ENCODE results near the gene CDK17. TPM values are rescaled to one million over a fixed set of nuclear protein-coding genes. Genes with fewer than 3 reads are reported as not detected.

CDK17 gene
- total and polyA plus RNA-seq, 5 donors from 2014 or later, result 21.6 to 120 (median 26.8) TPM

DNA sequence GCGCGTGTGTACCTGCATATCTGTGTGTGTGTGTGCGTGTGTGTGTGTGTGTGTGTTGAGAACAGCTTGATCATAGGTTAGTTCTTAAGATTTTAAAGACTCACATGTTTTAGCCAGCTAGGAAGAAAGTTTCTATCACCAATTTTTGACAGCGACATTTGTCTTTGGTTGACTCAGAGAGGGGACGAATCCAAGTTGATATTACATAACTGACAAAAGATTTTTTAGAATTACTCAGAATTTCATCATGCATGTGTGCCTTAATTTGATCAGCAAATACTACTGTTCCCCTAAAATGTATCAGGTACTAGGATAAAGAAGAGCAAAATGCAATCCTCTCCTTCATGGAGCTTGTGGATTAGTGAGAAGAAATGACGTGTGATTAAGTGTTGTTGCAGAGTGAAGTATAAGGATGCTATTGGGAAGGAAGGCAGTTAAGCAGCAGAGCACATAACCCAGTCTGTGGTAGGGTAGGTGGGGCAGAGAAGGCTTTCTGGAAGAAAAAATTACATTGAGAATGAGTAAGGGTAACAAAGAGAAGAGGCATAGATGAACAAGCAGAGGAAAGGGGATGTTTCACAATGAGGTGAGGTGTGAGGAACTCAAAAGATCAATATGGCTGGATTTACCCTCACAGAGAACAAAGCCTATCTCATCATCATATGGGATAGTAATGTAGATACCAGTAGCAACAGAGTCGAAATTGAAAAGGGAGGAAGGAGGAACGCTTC is 128.6 kb downstream of the CDK17 start:
- DNase-seq, result no peak
- no peaks in the 10 kb centered on the region for H3K4me1 ChIP-seq (ENCODE audit: control insufficient read depth, insufficient read depth, low read length, poor library complexity, severe bottlenecking)
- peaks cover 67% of the 10 kb centered on the region for H3K36me3 ChIP-seq (ENCODE audit: control insufficient read depth, insufficient read depth, low read length)
- H3K4me1 Mint-ChIP-seq, result peaks cover 10 to 37% (median 32%) of the 10 kb centered on the region in 4 donors
- no peak overlapping the region for H3K4me3 ChIP-seq (ENCODE audit: low read depth, low read length)
- H3K27ac ChIP-seq (ENCODE audit: insufficient read depth, low read length, poor library complexity, severe bottlenecking), result no peak overlapping the region
- no peaks in the 10 kb centered on the region for H3K9me3 ChIP-seq (ENCODE audit: control insufficient read depth in 2 of 2, low read length in 2 of 2)
- H3K27me3 Mint-ChIP-seq, result no peaks in the 10 kb centered on the region
- H3K27me3 ChIP-seq (ENCODE audit: control insufficient read depth, insufficient read depth, low read length), result no peaks in the 10 kb centered on the region
- peak overlapping the region; percentile 1 to 15 (median 7) for H3K27ac Mint-ChIP-seq
- peaks cover 0 to 1% (median 0%) of the 10 kb centered on the region in 7 donors for H3K9me3 Mint-ChIP-seq
- no peak for ATAC-seq (ENCODE audit: low read depth in 2 of 2)
- peaks cover 34% of the 10 kb centered on the region for H3K36me3 Mint-ChIP-seq
- no peak overlapping the region for H3K4me3 Mint-ChIP-seq

DNA sequence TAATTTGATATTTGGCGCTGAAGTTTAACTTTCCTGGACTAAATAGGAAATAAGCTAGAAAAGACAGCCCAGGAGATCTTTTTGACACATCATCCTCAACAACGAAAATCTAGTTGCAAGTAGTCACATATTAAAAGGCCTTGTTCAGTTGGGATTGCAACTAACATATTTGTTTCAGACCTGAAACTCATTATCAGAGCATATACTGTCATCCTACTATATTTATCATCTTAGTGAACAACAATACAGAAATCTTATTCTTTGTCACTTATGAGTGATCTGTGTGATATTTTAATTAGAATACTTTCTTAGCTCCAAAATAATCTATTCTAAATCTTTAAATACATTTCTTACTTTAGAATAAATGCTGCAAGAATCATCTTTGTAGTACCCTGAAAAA is 134.0 kb downstream of the CDK17 start:
- H3K4me3 ChIP-seq (ENCODE audit: low read depth, low read length), result no peak overlapping the region
- Mint-ChIP-seq H3K36me3 (peaks cover 34% of the 10 kb centered on the region), H3K27me3 (no peaks in the 10 kb centered on the region), H3K4me3 (no peak overlapping the region), H3K4me1 (peaks cover 26 to 31% (median 29%) of the 10 kb centered on the region in 4 donors), H3K27ac (peak overlapping the region in 1 of 3 donors; percentile 14), H3K9me3 (no peaks in the 10 kb centered on the region)
- ATAC-seq (ENCODE audit: low read depth in 2 of 2) (no peak), DNase-seq (no peak)
- no peaks in the 10 kb centered on the region for H3K27me3 ChIP-seq (ENCODE audit: control insufficient read depth, insufficient read depth, low read length)
- peak overlapping the region; percentile 36 for H3K27ac ChIP-seq (ENCODE audit: insufficient read depth, low read length, poor library complexity, severe bottlenecking)
- no peaks in the 10 kb centered on the region for H3K4me1 ChIP-seq (ENCODE audit: control insufficient read depth, insufficient read depth, low read length, poor library complexity, severe bottlenecking)
- H3K9me3 ChIP-seq (ENCODE audit: control insufficient read depth in 2 of 2, low read length in 2 of 2), result no peaks in the 10 kb centered on the region
- peaks cover 68% of the 10 kb centered on the region for H3K36me3 ChIP-seq (ENCODE audit: control insufficient read depth, insufficient read depth, low read length)

GRCh38 chr12:96265836-96266235 is 134.4 kb downstream of the CDK17 start:
- peaks cover 37% of the 10 kb centered on the region for H3K36me3 Mint-ChIP-seq
- H3K4me1 Mint-ChIP-seq, result peaks cover 27 to 33% (median 29%) of the 10 kb centered on the region in 4 donors
- H3K27ac Mint-ChIP-seq, result peak overlapping the region in 1 of 3 donors; percentile 14
- H3K9me3 ChIP-seq (ENCODE audit: control insufficient read depth in 2 of 2, low read length in 2 of 2), result no peaks in the 10 kb centered on the region
- H3K4me3 Mint-ChIP-seq, result no peak overlapping the region
- no peak for ATAC-seq (ENCODE audit: low read depth in 2 of 2)
- peaks cover 68% of the 10 kb centered on the region for H3K36me3 ChIP-seq (ENCODE audit: control insufficient read depth, insufficient read depth, low read length)
- H3K27ac ChIP-seq (ENCODE audit: insufficient read depth, low read length, poor library complexity, severe bottlenecking), result peak overlapping the region; percentile 36
- no peaks in the 10 kb centered on the region for H3K9me3 Mint-ChIP-seq
- H3K4me1 ChIP-seq (ENCODE audit: control insufficient read depth, insufficient read depth, low read length, poor library complexity, severe bottlenecking), result no peaks in the 10 kb centered on the region
- H3K4me3 ChIP-seq (ENCODE audit: low read depth, low read length), result no peak overlapping the region
- H3K27me3 Mint-ChIP-seq, result no peaks in the 10 kb centered on the region
- no peak for DNase-seq
- no peaks in the 10 kb centered on the region for H3K27me3 ChIP-seq (ENCODE audit: control insufficient read depth, insufficient read depth, low read length)

- peaks cover 68% of the 10 kb centered on the region for H3K36me3 ChIP-seq (ENCODE audit: control insufficient read depth, insufficient read depth, low read length)
- peaks cover 41% of the 10 kb centered on the region for H3K36me3 Mint-ChIP-seq
- H3K9me3 ChIP-seq (ENCODE audit: control insufficient read depth in 2 of 2, low read length in 2 of 2), result no peaks in the 10 kb centered on the region
- DNase-seq (no peak), ATAC-seq (ENCODE audit: low read depth in 2 of 2) (no peak)
- H3K4me3 Mint-ChIP-seq, result no peak overlapping the region
- H3K27me3 ChIP-seq (ENCODE audit: control insufficient read depth, insufficient read depth, low read length), result no peaks in the 10 kb centered on the region
- H3K9me3 Mint-ChIP-seq, result no peaks in the 10 kb centered on the region
- H3K4me1 Mint-ChIP-seq, result peaks cover 27 to 37% (median 31%) of the 10 kb centered on the region in 4 donors
- H3K4me1 ChIP-seq (ENCODE audit: control insufficient read depth, insufficient read depth, low read length, poor library complexity, severe bottlenecking), result no peaks in the 10 kb centered on the region
- H3K27ac ChIP-seq (ENCODE audit: insufficient read depth, low read length, poor library complexity, severe bottlenecking), result peak overlapping the region; percentile 0
- H3K27ac Mint-ChIP-seq, result peak overlapping the region in 2 of 3 donors; percentile 10 to 11
- H3K4me3 ChIP-seq (ENCODE audit: low read depth, low read length), result no peak overlapping the region
- H3K27me3 Mint-ChIP-seq, result no peaks in the 10 kb centered on the region
Measured at GRCh38 chr12:96265400-96265799, 134.8 kb downstream of the CDK17 start.

GRCh38 chr12:96263449-96263902 is 136.8 kb downstream of the CDK17 start:
- Histone ChIP-seq H3K4me1 (ENCODE audit: control insufficient read depth, insufficient read depth, low read length, poor library complexity, severe bottlenecking) (no peaks in the 10 kb centered on the region), H3K36me3 (ENCODE audit: control insufficient read depth, insufficient read depth, low read length) (peaks cover 65% of the 10 kb centered on the region), H3K9me3 (ENCODE audit: control insufficient read depth in 2 of 2, low read length in 2 of 2) (no peaks in the 10 kb centered on the region), H3K27ac (ENCODE audit: insufficient read depth, low read length, poor library complexity, severe bottlenecking) (no peak overlapping the region), H3K4me3 (ENCODE audit: low read depth, low read length) (no peak overlapping the region), H3K27me3 (ENCODE audit: control insufficient read depth, insufficient read depth, low read length) (no peaks in the 10 kb centered on the region)
- peak overlapping the region in 2 of 3 donors; percentile 7 to 74 for H3K27ac Mint-ChIP-seq
- no peak for DNase-seq
- no peak for ATAC-seq (ENCODE audit: low read depth in 2 of 2)
- H3K4me1 Mint-ChIP-seq, result peaks cover 17 to 31% (median 23%) of the 10 kb centered on the region in 4 donors
- H3K9me3 Mint-ChIP-seq, result no peaks in the 10 kb centered on the region
- no peaks in the 10 kb centered on the region for H3K27me3 Mint-ChIP-seq
- H3K4me3 Mint-ChIP-seq, result no peak overlapping the region
- peaks cover 42% of the 10 kb centered on the region for H3K36me3 Mint-ChIP-seq

DNA sequence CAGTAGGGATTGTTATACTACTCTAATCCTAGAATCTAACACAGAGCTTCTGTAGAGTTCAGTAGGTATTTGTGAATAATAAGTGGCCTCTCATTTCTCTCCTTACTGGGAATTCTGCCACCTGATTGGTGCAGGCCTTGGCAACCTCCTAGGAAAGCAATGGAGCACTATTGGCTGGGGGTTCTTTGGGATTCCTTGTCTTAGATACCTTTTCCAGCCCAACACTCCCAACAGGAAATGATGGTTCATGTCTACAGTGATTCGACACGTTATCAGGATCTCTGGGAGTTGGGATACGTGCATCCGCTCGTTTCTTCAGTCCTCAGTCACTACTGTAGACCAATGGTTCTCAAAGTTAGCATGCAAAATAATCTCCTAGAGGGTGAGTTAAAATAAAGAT is 138.7 kb downstream of the CDK17 start:
- DNase-seq, result no peak
- H3K27me3 Mint-ChIP-seq, result no peaks in the 10 kb centered on the region
- H3K9me3 Mint-ChIP-seq, result no peaks in the 10 kb centered on the region
- H3K36me3 ChIP-seq (ENCODE audit: control insufficient read depth, insufficient read depth, low read length), result peaks cover 51% of the 10 kb centered on the region
- peak overlapping the region; percentile 8 for H3K27ac ChIP-seq (ENCODE audit: insufficient read depth, low read length, poor library complexity, severe bottlenecking)
- H3K4me3 ChIP-seq (ENCODE audit: low read depth, low read length), result no peak overlapping the region
- H3K9me3 ChIP-seq (ENCODE audit: control insufficient read depth in 2 of 2, low read length in 2 of 2), result no peaks in the 10 kb centered on the region
- ATAC-seq (ENCODE audit: low read depth in 2 of 2), result no peak
- H3K4me1 ChIP-seq (ENCODE audit: control insufficient read depth, insufficient read depth, low read length, poor library complexity, severe bottlenecking), result no peaks in the 10 kb centered on the region
- no peaks in the 10 kb centered on the region for H3K27me3 ChIP-seq (ENCODE audit: control insufficient read depth, insufficient read depth, low read length)
- peaks cover 15 to 26% (median 20%) of the 10 kb centered on the region in 4 donors for H3K4me1 Mint-ChIP-seq
- H3K4me3 Mint-ChIP-seq, result no peak overlapping the region
- H3K27ac Mint-ChIP-seq, result no peak overlapping the region
- peaks cover 42% of the 10 kb centered on the region for H3K36me3 Mint-ChIP-seq

- Histone ChIP-seq H3K4me3 (ENCODE audit: low read depth, low read length) (no peak overlapping the region), H3K36me3 (ENCODE audit: control insufficient read depth, insufficient read depth, low read length) (peaks cover 55% of the 10 kb centered on the region), H3K27ac (ENCODE audit: insufficient read depth, low read length, poor library complexity, severe bottlenecking) (no peak overlapping the region), H3K9me3 (ENCODE audit: control insufficient read depth in 2 of 2, low read length in 2 of 2) (no peaks in the 10 kb centered on the region), H3K27me3 (ENCODE audit: control insufficient read depth, insufficient read depth, low read length) (no peaks in the 10 kb centered on the region), H3K4me1 (ENCODE audit: control insufficient read depth, insufficient read depth, low read length, poor library complexity, severe bottlenecking) (no peaks in the 10 kb centered on the region)
- Mint-ChIP-seq H3K9me3 (no peaks in the 10 kb centered on the region), H3K4me1 (peaks cover 11 to 24% (median 17%) of the 10 kb centered on the region in 4 donors), H3K27ac (peak overlapping the region; percentile 60 to 80 (median 79)), H3K27me3 (no peaks in the 10 kb centered on the region), H3K4me3 (no peak overlapping the region), H3K36me3 (peaks cover 40% of the 10 kb centered on the region)
- ATAC-seq (ENCODE audit: low read depth in 2 of 2) (no peak), DNase-seq (no peak)
Measured at GRCh38 chr12:96260644-96261043, 139.6 kb downstream of the CDK17 start.

DNA sequence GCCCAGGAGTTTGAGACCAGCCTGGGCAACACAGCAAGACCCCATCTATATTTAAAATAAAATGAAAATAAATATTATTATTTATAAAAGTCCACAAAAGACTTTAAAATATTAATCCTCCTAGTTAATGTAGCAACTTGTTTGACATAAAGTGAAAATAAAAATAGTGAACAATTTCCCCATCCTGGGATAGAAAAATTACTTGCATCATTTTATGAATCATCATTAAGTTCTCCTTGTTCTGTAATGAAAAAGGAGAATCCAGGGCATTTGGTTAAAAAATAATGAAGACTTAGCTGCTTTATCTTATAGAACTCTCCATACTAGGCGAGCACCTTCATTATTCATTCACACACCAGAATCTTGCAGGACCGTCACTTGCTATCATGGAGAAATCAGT is 140.0 kb downstream of the CDK17 start:
- H3K36me3 ChIP-seq (ENCODE audit: control insufficient read depth, insufficient read depth, low read length), result peaks cover 55% of the 10 kb centered on the region
- H3K9me3 Mint-ChIP-seq, result no peaks in the 10 kb centered on the region
- peaks cover 40% of the 10 kb centered on the region for H3K36me3 Mint-ChIP-seq
- H3K27ac Mint-ChIP-seq, result peak overlapping the region; percentile 11 to 80 (median 60)
- H3K27me3 ChIP-seq (ENCODE audit: control insufficient read depth, insufficient read depth, low read length), result no peaks in the 10 kb centered on the region
- H3K27ac ChIP-seq (ENCODE audit: insufficient read depth, low read length, poor library complexity, severe bottlenecking), result no peak overlapping the region
- H3K4me3 ChIP-seq (ENCODE audit: low read depth, low read length), result no peak overlapping the region
- H3K27me3 Mint-ChIP-seq, result no peaks in the 10 kb centered on the region
- no peaks in the 10 kb centered on the region for H3K9me3 ChIP-seq (ENCODE audit: control insufficient read depth in 2 of 2, low read length in 2 of 2)
- H3K4me3 Mint-ChIP-seq, result no peak overlapping the region
- peaks cover 11 to 23% (median 17%) of the 10 kb centered on the region in 4 donors for H3K4me1 Mint-ChIP-seq
- no peak for ATAC-seq (ENCODE audit: low read depth in 2 of 2)
- DNase-seq, result no peak
- no peaks in the 10 kb centered on the region for H3K4me1 ChIP-seq (ENCODE audit: control insufficient read depth, insufficient read depth, low read length, poor library complexity, severe bottlenecking)

All from CD4-positive, CD25-positive, alpha-beta regulatory T cell (primary cell).